Neural progenitor cell (in vitro differentiated cells): ENCODE results near the gene CDK12.

Experiments
- EZH2 ChIP-seq: fragments of 200-600 bp; sonication (generic); IDR thresholded peaks from 2 replicates; pipeline ENCODE4 v1.6.1; 2017; ENCODE audit warnings: antibody characterized with exemption, mild to moderate bottlenecking, moderate library complexity
- TF ChIP-seq, protein P1 (sequence below): fragments of 200-600 bp; sonication (generic); IDR thresholded peaks from 2 replicates; pipeline ENCODE4 v1.5.1; 2017; ENCODE audit warnings: antibody characterized with exemption, mild to moderate bottlenecking

DNA sequence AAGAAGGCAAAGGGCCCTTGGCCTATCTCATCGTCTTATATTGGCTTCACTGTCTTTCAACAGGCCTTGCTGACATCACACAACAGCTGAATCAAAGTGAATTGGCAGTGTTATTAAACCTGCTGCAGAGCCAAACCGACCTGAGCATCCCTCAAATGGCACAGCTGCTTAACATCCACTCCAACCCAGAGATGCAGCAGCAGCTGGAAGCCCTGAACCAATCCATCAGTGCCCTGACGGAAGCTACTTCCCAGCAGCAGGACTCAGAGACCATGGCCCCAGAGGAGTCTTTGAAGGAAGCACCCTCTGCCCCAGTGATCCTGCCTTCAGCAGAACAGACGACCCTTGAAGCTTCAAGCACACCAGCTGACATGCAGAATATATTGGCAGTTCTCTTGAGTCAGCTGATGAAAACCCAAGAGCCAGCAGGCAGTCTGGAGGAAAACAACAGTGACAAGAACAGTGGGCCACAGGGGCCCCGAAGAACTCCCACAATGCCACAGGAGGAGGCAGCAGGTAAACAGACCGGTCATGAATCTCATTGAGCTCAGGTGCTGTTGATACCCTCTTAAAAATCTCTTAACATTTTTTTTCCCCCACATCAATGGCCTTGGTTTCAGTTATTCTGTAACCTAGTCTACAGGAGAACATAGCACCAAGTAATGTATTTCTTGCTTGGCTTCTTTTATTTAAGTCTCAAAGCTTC is 64.7 kb downstream of the CDK12 start:
- TF ChIP-seq, protein P1, sequence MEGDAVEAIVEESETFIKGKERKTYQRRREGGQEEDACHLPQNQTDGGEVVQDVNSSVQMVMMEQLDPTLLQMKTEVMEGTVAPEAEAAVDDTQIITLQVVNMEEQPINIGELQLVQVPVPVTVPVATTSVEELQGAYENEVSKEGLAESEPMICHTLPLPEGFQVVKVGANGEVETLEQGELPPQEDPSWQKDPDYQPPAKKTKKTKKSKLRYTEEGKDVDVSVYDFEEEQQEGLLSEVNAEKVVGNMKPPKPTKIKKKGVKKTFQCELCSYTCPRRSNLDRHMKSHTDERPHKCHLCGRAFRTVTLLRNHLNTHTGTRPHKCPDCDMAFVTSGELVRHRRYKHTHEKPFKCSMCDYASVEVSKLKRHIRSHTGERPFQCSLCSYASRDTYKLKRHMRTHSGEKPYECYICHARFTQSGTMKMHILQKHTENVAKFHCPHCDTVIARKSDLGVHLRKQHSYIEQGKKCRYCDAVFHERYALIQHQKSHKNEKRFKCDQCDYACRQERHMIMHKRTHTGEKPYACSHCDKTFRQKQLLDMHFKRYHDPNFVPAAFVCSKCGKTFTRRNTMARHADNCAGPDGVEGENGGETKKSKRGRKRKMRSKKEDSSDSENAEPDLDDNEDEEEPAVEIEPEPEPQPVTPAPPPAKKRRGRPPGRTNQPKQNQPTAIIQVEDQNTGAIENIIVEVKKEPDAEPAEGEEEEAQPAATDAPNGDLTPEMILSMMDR: no peak
- no peak for TF ChIP-seq EZH2
